B cell (primary cell): Measurements from ENCODE around the gene TRIP13. TPM values are rescaled to one million over a fixed set of nuclear protein-coding genes. Genes with fewer than 3 reads are reported as not detected.

Source experiments
- ATAC-seq: fragments of 200-7000 bp; cut with Tn5 transposase; one replicate; pipeline ENCODE4 v1.10.0; 2021; ENCODE audit warnings: low read depth, mild to moderate bottlenecking, moderate number of reproducible peaks, moderate library complexity
- CTCF ChIA-PET: fragments of 350-600 bp; sonication (Branson Sonifier 250); formaldehyde crosslinking; loops from one replicate; lab custom pipeline; 2021; ENCODE audit warnings: antibody characterized with exemption, inconsistent platforms; lab: Charles Lee
- POLR2A ChIA-PET: fragments of 350-600 bp; sonication (Branson Sonifier 250); formaldehyde crosslinking; loops from one replicate; lab custom pipeline; 2021; ENCODE audit warnings: antibody characterized with exemption; lab: Charles Lee
- DNase-seq: peaks from one replicate; pipeline ENCODE4 v3.0.0; 2013
- H2AFZ ChIP-seq: 2 replicates; pipeline ENCODE4 v1.6.1; 2012; ENCODE audit warnings: mild to moderate bottlenecking, low read depth, low read length; ENCODE audit not compliant: insufficient read depth, poor library complexity, severe bottlenecking
- H3K27ac ChIP-seq, 2 donors: 1 replicate in 1 of 2; 2 replicates in 1 of 2; pipeline ENCODE4 v1.5.1; 2012 to 2013; ENCODE audit warnings: low read length in 2 of 2, mild to moderate bottlenecking in 2 of 2, moderate library complexity in 1 of 2
- H3K27me3 ChIP-seq, 4 experiments: fragments of 200-600 bp in 1 of 4; sonication (generic) in 1 of 4; replicated peaks in 1 of 4; 1 replicate in 2 of 4; 2 replicates in 2 of 4; pipeline versions ENCODE4 v1.6.1 to v1.7.0; 2013 to 2016; ENCODE audit warnings: low read length in 3 of 4, mild to moderate bottlenecking in 2 of 4, mixed read lengths in 1 of 4, moderate library complexity in 1 of 4; ENCODE audit not compliant: insufficient read depth in 4 of 4, control insufficient read depth in 3 of 4; ENCODE audit errors: control extremely low read depth in 1 of 4
- H3K36me3 ChIP-seq, 2 experiments: replicated peaks in 1 of 2; 1 replicate in 1 of 2; 2 replicates in 1 of 2; pipeline versions ENCODE4 v1.6.1 to v1.7.1; 2013; ENCODE audit warnings: low read length in 1 of 2; ENCODE audit not compliant: insufficient read depth in 2 of 2, control insufficient read depth in 1 of 2; ENCODE audit errors: control extremely low read depth in 1 of 2, extremely low read depth in 1 of 2
- H3K4me1 ChIP-seq, 2 donors: fragments of 200-600 bp in 1 of 2; sonication (generic) in 1 of 2; 1 replicate in 1 of 2; 2 replicates in 1 of 2; pipeline versions ENCODE4 v1.5.1 to v1.6.1; 2013 to 2017; ENCODE audit warnings: low read length in 2 of 2; ENCODE audit not compliant: control insufficient read depth in 2 of 2, insufficient read depth in 2 of 2
- H3K4me2 ChIP-seq: replicated peaks from 2 replicates; pipeline ENCODE3; 2012; ENCODE audit warnings: mild to moderate bottlenecking, low read depth, low read length; ENCODE audit not compliant: poor library complexity, severe bottlenecking
- H3K4me3 ChIP-seq, 5 experiments: fragments of 200-600 bp in 1 of 5; sonication (generic) in 1 of 5; 1 replicate in 3 of 5; 2 replicates in 2 of 5; pipeline versions ENCODE4 v1.5.1 to v1.7.0; 2011 to 2016; ENCODE audit warnings: low read length in 4 of 5, mild to moderate bottlenecking in 4 of 5, low read depth in 2 of 5, control low read depth in 1 of 5, moderate library complexity in 1 of 5; ENCODE audit not compliant: insufficient read depth in 1 of 5; ENCODE audit errors: control extremely low read depth in 1 of 5, extremely low read depth in 1 of 5
- H3K79me2 ChIP-seq: fragments of 200-600 bp; sonication (generic); one replicate; pipeline ENCODE4 v1.6.0; 2016; ENCODE audit warnings: low read length; ENCODE audit not compliant: control insufficient read depth, insufficient read depth
- H3K9ac ChIP-seq: fragments of 200-600 bp; sonication (generic); 2 replicates; pipeline ENCODE4 v1.6.1; 2017; ENCODE audit warnings: mild to moderate bottlenecking, low read length, moderate library complexity
- H3K9me3 ChIP-seq, 3 donors: one replicate each; pipeline versions ENCODE4 v1.6.1 to v1.7.1; 2013; ENCODE audit warnings: low read length in 2 of 3; ENCODE audit not compliant: control insufficient read depth in 2 of 3, insufficient read depth in 1 of 3; ENCODE audit errors: control extremely low read depth in 1 of 3
- H4K20me1 ChIP-seq: 2 replicates; pipeline ENCODE4 v1.6.0; 2012; ENCODE audit warnings: mild to moderate bottlenecking, low read length; ENCODE audit not compliant: insufficient read depth, control insufficient read depth, poor library complexity, severe bottlenecking
- H3K27ac Mint-ChIP-seq: one replicate; pipeline ENCODE4 v1.8.0; 2021; ENCODE audit warnings: mixed read lengths
- H3K27me3 Mint-ChIP-seq: one replicate; pipeline ENCODE4 v1.8.0; 2021; ENCODE audit warnings: mixed read lengths
- H3K4me1 Mint-ChIP-seq: one replicate; pipeline ENCODE4 v1.8.0; 2021; ENCODE audit warnings: mixed read lengths
- H3K4me3 Mint-ChIP-seq: one replicate; pipeline ENCODE4 v1.8.0; 2021; ENCODE audit warnings: mixed read lengths
- H3K9me3 Mint-ChIP-seq: one replicate; pipeline ENCODE4 v1.8.0; 2022; ENCODE audit warnings: mixed read lengths; ENCODE audit not compliant: insufficient read depth
- EZH2 ChIP-seq: IDR thresholded peaks from 2 replicates; pipeline ENCODE4 v1.6.1; 2012; ENCODE audit warnings: borderline replicate concordance, low read depth, mild to moderate bottlenecking, moderate library complexity, low read length; ENCODE audit not compliant: insufficient read depth, poor library complexity, severe bottlenecking
- WGBS: methylation state at CpG from one replicate; pipeline ENCODE4 v1.1.5; 2013; ENCODE audit warnings: missing lambda C conversion rate; ENCODE audit not compliant: insufficient coverage; 5-methylcytosine and 5-hydroxymethylcytosine counted together
- intact Hi-C: fragments of 100-400 bp; cut with micrococcal nuclease; formaldehyde crosslinking; loops from one replicate; pipeline ENCODE4 v1.10.0; 2022
- polyA plus RNA-seq: library from polyadenylated mRNA; depleted of rRNA; stranded (reverse); fragments of >200 nt; gene quantifications from 2 replicates; pipeline ENCODE4 v1.2.3, GENCODE V29; 2012
- total RNA-seq, 2 donors: library from RNA; stranded (reverse); fragments of 120-200 nt in 1 of 2; gene quantifications; 1 replicate in 1 of 2; 2 replicates in 1 of 2; pipeline versions ENCODE4 v1.2.3 to v1.2.4, GENCODE V29; 2013 to 2022
- TF ChIP-seq, protein P1 (sequence below): fragments of 200-600 bp; IDR thresholded peaks from one replicate; pipeline ENCODE4 v1.8.0; 2022; ENCODE audit warnings: antibody characterized with exemption, mild to moderate bottlenecking

The TRIP13 gene
- total and polyA plus RNA-seq, 2 donors (not counting 1 experiment from before 2014, with no cell fraction given): 0.63 to 1.1 TPM

DNA sequence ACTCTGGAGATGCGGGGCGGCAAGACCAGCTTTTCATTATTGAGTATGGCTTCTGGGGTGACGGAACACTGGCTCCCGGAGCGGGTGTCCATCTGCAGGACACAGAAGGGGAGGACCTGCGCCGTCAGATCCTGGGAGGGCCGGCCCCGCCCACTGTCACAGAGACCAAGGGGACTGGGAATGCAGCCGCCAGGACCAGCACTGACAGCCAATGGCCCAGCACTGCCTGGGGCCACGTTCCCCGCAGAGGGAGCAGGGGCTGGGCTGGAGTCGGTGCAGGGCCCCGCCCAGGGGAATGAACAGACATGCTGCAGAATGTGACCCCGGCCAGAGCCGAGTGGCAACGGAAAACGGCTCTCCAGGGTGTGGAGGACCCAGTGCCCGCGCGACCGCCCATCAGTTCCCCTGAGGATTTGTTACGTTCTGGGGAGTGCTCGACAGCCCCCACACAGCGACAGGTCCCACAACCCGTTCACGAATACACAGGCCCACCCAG is 42.1 kb upstream of the TRIP13 start, which contains the start of gene ZDHHC11:
TSS of gene ZDHHC11 (minus strand) at position 476 of the 496 bp plus-strand sequence. CDS start at position 92, 384 bp downstream.
- H3K27ac ChIP-seq: no peak within 1 kb of the TSS
- H3K9ac ChIP-seq: no peak within 1 kb of the TSS
- peaks cover 6% of the 10 kb centered on the region for H3K27me3 Mint-ChIP-seq
- H3K27me3 ChIP-seq: peaks cover 0 to 3% (median 0%) of the 10 kb centered on the region in 4 experiments
- ChIA-PET CTCF (no interaction called here), POLR2A (no interaction called here)
- DNase-seq: no peak
- H3K9me3 ChIP-seq: no peaks in the 10 kb centered on the region
- H3K79me2 ChIP-seq: no peaks in the 10 kb centered on the region
- intact Hi-C loops: no loop called here
- H2AFZ ChIP-seq: no peak within 1 kb of the TSS
- ATAC-seq: no peak
- no peaks in the 10 kb centered on the region for H3K9me3 Mint-ChIP-seq
- WGBS: 81% methylated on average over 27 of the region's 27 CpGs
- H3K4me3 ChIP-seq: no peak within 1 kb of the TSS
- peaks cover 6% of the 10 kb centered on the region for H3K4me1 Mint-ChIP-seq
- H3K4me2 ChIP-seq: no peak within 1 kb of the TSS
- H3K4me3 Mint-ChIP-seq: no peak within 1 kb of the TSS
- no peaks in the 10 kb centered on the region for H3K4me1 ChIP-seq
- no peaks in the 10 kb centered on the region for H4K20me1 ChIP-seq
- H3K36me3 ChIP-seq: no peaks in the 10 kb centered on the region
- TF ChIP-seq EZH2: no peak
- TF ChIP-seq, protein P1, sequence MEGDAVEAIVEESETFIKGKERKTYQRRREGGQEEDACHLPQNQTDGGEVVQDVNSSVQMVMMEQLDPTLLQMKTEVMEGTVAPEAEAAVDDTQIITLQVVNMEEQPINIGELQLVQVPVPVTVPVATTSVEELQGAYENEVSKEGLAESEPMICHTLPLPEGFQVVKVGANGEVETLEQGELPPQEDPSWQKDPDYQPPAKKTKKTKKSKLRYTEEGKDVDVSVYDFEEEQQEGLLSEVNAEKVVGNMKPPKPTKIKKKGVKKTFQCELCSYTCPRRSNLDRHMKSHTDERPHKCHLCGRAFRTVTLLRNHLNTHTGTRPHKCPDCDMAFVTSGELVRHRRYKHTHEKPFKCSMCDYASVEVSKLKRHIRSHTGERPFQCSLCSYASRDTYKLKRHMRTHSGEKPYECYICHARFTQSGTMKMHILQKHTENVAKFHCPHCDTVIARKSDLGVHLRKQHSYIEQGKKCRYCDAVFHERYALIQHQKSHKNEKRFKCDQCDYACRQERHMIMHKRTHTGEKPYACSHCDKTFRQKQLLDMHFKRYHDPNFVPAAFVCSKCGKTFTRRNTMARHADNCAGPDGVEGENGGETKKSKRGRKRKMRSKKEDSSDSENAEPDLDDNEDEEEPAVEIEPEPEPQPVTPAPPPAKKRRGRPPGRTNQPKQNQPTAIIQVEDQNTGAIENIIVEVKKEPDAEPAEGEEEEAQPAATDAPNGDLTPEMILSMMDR: no peak
- no peak within 1 kb of the TSS for H3K27ac Mint-ChIP-seq

DNA sequence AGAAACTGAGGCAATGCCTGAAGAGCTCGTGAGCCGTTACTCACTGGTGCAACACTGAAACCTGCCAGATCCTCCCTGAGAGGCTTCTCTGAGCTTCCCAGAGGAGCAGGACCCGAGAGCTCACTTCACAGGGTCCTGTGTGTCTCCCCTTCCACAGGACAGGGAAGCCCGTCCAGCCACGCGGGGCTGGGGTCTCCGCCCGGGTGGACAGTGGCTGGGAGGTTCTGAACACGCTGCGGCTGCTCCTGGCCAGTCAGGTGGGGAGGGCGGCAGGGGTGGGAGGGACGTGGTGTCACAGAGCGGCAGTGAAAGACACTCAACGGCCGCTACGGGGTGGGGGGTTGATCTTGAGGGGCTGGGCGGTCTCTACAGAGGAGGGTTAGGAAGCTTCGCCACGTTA is 41.6 kb upstream of the TRIP13 start:
- 81% methylated on average over 15 of the region's 19 CpGs for WGBS
- Histone ChIP-seq H3K79me2 (no peaks in the 10 kb centered on the region), H3K27me3 (peaks cover 0 to 3% (median 0%) of the 10 kb centered on the region in 4 experiments), H3K4me2 (no peak overlapping the region), H3K27ac (no peak overlapping the region), H3K36me3 (no peaks in the 10 kb centered on the region), H2AFZ (no peak overlapping the region), H3K4me3 (no peak overlapping the region), H3K9me3 (no peaks in the 10 kb centered on the region), H3K9ac (no peak overlapping the region), H3K4me1 (no peaks in the 10 kb centered on the region), H4K20me1 (no peaks in the 10 kb centered on the region)
- H3K27ac Mint-ChIP-seq: no peak overlapping the region
- TF ChIP-seq, protein P1: no peak
- TF ChIP-seq EZH2: no peak
- DNase-seq (no peak), ATAC-seq (no peak)
- POLR2A ChIA-PET: no interaction called here
- H3K4me1 Mint-ChIP-seq: peaks cover 6% of the 10 kb centered on the region
- H3K9me3 Mint-ChIP-seq: no peaks in the 10 kb centered on the region
- no peak overlapping the region for H3K4me3 Mint-ChIP-seq
- intact Hi-C loops: no loop called here
- CTCF ChIA-PET: no interaction called here
- H3K27me3 Mint-ChIP-seq: peaks cover 6% of the 10 kb centered on the region
